ENCODE results near the gene FBXL7.

- TF ChIP-seq USF1 (IDR thresholded peaks at IDR 0.05) (no peak), EGR1 (IDR thresholded peaks at IDR 0.05) (no peak), MAX (IDR thresholded peaks at IDR 0.05) (no peak), YY1 (IDR thresholded peaks at IDR 0.05; ENCODE audit: low read depth) (no peak), RAD21 (IDR thresholded peaks at IDR 0.05; ENCODE audit: low read depth) (no peak)
Measured at GRCh38 chr5:15496886-15497285, 3.1 kb upstream of the FBXL7 start.

Measured in Ishikawa (cell line).